BJ (cell line): ENCODE results near the gene IFIT1. TPM values are rescaled to one million over a fixed set of nuclear protein-coding genes. Genes with fewer than 3 reads are reported as not detected.

Experiments used
- CTCF ChIA-PET: fragments of 350-600 bp; formaldehyde crosslinking; extraction: SDS; loops from one replicate; lab custom pipeline; 2021; ENCODE audit warnings: antibody characterized with exemption, inconsistent platforms; lab: Yijun Ruan, JAX
- POLR2A ChIA-PET: fragments of 300-600 bp; sonication (Branson Sonifier 250); formaldehyde crosslinking; extraction: SDS; loops from one replicate; lab custom pipeline; 2021; ENCODE audit warnings: antibody characterized with exemption; lab: Charles Lee
- DNase-seq: peaks from one replicate; pipeline ENCODE4 v3.0.0-alpha.2; 2011; ENCODE audit warnings: low read depth
- H3K27me3 ChIP-seq: 2 replicates; pipeline ENCODE4 v1.6.0; 2011; ENCODE audit warnings: low read length; ENCODE audit not compliant: control insufficient read depth, insufficient read depth
- H3K36me3 ChIP-seq: 2 replicates; pipeline ENCODE4 v1.5.1; 2011; ENCODE audit warnings: low read length; ENCODE audit not compliant: control insufficient read depth, insufficient read depth
- H3K4me3 ChIP-seq: 2 replicates; pipeline ENCODE4 v1.5.1; 2011; ENCODE audit warnings: low read depth, mild to moderate bottlenecking, control low read depth, low read length
- polyA minus RNA-seq: library from RNA; depleted of rRNA, polyadenylated mRNA; stranded (reverse); fragments of >200 nt; gene quantifications from 2 replicates; pipeline ENCODE4 v1.2.3, GENCODE V29; 2011; rRNA and poly(A)+ RNA removed
- polyA plus RNA-seq: library from polyadenylated mRNA; depleted of rRNA; stranded (reverse); fragments of >200 nt; gene quantifications from 2 replicates; pipeline ENCODE4 v1.2.3, GENCODE V29; 2011; rRNA removed
- TF ChIP-seq, protein P1 (sequence below): IDR thresholded peaks from 2 replicates; pipeline ENCODE4 v1.5.1; 2011; ENCODE audit warnings: low read depth, mild to moderate bottlenecking, control low read depth, inconsistent platforms, low read length, moderate library complexity; ENCODE audit not compliant: insufficient read depth

Gene IFIT1, protein sequence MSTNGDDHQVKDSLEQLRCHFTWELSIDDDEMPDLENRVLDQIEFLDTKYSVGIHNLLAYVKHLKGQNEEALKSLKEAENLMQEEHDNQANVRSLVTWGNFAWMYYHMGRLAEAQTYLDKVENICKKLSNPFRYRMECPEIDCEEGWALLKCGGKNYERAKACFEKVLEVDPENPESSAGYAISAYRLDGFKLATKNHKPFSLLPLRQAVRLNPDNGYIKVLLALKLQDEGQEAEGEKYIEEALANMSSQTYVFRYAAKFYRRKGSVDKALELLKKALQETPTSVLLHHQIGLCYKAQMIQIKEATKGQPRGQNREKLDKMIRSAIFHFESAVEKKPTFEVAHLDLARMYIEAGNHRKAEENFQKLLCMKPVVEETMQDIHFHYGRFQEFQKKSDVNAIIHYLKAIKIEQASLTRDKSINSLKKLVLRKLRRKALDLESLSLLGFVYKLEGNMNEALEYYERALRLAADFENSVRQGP
- polyA plus RNA-seq: 25.1 and 44.9 TPM in 2 replicates
- 6.6 and 8.2 TPM in 2 replicates for polyA minus RNA-seq

DNA sequence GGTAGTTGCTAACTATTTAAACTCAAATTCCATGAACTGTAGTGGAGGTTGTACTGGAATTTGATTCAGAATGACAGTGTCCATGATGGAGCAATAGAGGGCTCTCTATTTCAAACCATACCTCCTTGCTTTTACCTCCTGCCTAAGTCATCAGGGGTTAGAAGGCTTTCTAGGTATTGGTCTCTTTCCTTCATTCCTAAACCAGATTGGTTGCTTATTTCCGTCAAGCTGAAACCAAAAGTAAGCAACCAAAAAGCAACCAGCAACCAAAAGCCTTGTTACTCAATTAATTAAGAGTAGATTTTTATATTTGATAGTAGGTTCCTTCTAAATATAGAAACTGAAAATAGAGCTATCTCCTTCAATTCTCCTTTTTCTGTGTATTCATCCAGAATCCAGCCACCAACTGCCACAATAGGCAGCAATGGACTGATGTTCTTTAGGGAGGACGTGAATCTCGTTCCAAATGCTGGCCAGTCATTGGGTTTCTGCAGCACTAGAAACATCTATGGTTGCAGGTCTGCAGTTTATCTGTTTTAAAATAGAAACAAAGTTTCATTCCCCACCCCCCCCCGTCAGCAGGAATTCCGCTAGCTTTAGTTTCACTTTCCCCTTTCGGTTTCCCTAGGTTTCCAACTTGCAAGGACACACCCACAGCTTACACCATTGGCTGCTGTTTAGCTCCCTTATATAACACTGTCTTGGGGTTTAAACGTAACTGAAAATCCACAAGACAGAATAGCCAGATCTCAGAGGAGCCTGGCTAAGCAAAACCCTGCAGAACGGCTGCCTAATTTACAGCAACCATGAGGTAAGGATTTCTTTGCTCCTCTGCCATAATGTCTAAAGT is at the start of gene IFIT1:
TSS of gene IFIT1 (plus strand) at position 717 of the 850 bp plus-strand sequence. CDS start at position 807, 90 bp downstream.
- Histone ChIP-seq H3K27me3 (no peaks in the 10 kb centered on the region), H3K4me3 (peak within 1 kb of the TSS; percentile 41), H3K36me3 (no peaks in the 10 kb centered on the region)
- POLR2A ChIA-PET: interaction anchor here (0.6 to 1.2 kb wide), 3 partner anchors 18 to 208 kb away, joined by 4 to 7 read pairs (median 6); no protein-coding TSS in a partner anchor
- TF ChIP-seq, protein P1, sequence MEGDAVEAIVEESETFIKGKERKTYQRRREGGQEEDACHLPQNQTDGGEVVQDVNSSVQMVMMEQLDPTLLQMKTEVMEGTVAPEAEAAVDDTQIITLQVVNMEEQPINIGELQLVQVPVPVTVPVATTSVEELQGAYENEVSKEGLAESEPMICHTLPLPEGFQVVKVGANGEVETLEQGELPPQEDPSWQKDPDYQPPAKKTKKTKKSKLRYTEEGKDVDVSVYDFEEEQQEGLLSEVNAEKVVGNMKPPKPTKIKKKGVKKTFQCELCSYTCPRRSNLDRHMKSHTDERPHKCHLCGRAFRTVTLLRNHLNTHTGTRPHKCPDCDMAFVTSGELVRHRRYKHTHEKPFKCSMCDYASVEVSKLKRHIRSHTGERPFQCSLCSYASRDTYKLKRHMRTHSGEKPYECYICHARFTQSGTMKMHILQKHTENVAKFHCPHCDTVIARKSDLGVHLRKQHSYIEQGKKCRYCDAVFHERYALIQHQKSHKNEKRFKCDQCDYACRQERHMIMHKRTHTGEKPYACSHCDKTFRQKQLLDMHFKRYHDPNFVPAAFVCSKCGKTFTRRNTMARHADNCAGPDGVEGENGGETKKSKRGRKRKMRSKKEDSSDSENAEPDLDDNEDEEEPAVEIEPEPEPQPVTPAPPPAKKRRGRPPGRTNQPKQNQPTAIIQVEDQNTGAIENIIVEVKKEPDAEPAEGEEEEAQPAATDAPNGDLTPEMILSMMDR: no peak
- CTCF ChIA-PET: interaction anchor here (0.6 to 1.3 kb wide), 9 partner anchors 8 to 420 kb away, joined by 3 to 5 read pairs (median 3); partner anchors contain the start of gene LIPA
- peak; percentile 71 for DNase-seq

DNA sequence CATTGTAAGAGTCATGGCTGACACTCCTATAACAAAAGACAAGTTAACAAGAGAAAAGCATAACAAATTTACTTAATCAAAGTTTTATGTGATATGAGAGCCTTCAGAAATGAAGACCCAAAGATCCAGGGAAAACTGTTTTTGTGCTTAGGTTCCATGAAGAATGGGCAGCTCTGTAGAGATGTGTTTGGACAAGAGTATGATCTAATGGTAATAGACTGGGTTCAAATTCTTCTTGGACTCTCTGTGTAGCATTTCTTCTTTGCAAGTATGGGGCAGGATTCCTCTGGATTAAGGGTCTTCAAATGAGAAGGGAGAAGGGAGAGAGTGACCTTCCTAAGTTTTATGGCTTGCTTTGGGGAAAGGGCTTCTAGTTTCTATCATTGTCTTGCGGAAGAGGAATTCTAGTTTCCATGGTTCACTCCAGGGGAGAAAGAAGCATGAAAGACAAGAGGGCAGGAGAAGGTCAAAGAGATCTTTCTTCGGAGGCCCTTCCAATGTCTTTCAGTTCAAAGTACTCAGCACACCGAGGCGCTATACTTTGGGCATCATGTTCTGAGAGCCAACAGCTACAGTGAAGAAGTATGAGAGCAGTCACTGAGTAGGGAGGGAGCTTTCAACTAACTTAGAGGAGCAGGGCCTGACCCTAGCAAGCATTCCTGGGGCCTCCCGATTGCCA is 49.2 kb upstream of the IFIT1 start:
- TF ChIP-seq, protein P1: no peak
- Histone ChIP-seq H3K4me3 (no peak overlapping the region), H3K36me3 (peaks cover 5% of the 10 kb centered on the region), H3K27me3 (no peaks in the 10 kb centered on the region)
- CTCF ChIA-PET: no interaction called here
- POLR2A ChIA-PET: no interaction called here
- DNase-seq: no peak

DNA sequence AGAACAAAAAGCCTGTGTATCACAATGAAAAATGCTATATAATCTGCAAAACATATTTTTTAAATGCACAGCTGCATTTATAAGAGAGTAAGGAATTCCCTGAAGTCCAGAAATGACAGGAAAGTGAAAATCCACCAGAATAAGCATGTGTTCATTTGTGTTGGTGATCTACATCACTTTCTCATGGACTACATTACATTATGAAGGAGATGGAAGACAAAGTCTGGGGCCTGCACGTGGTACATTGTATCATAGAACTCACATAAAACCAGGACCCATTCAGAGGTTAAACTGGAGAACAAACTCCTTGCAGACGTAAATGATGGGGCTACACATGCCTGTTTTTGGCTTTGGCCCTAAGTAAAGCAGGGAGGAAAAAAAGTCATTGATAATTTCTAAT is 48.3 kb upstream of the IFIT1 start:
- Histone ChIP-seq H3K27me3 (no peaks in the 10 kb centered on the region), H3K4me3 (no peak overlapping the region), H3K36me3 (peaks cover 5% of the 10 kb centered on the region)
- no peak for DNase-seq
- POLR2A ChIA-PET: no interaction called here
- CTCF ChIA-PET: no interaction called here
- TF ChIP-seq, protein P1: no peak

DNA sequence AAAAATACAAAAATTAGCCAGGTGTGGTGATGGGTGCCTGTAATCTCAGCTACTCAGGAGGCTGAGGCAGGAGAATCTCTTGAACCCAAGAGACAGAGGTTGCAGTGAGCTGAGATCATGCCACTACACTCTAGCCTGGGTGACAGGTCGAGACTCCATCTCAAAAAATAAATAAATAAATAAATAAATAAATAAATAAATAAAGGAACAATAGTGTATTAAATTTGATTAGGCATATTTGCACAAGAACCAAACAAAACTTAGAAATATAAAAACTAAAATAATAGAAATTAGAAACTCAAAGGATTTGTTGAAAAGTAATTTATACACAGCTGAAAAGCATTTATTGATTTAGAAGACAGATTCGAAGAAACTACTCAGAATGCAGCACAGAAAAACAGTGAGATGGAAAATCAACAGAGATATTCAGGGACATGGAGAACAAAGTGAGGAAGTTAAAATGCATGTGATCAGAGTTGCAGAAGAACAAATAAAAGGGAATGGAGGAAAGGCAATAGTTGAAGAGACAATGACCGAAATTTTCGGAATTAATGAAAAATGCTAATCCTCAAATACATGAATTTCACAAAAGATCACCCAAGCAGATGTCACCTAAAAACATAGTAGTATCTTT is 46.9 kb upstream of the IFIT1 start:
- Histone ChIP-seq H3K36me3 (no peaks in the 10 kb centered on the region), H3K4me3 (no peak overlapping the region), H3K27me3 (no peaks in the 10 kb centered on the region)
- ChIA-PET CTCF (interaction anchor here (1.6 to 2.6 kb wide), 3 partner anchors 10 to 23 kb away, joined by 4 to 9 read pairs (median 5); no protein-coding TSS in a partner anchor), POLR2A (interaction anchor here (0.7 to 1.2 kb wide), 2 partner anchors 18 kb away, joined by 3 read pairs; partner anchors contain the start of gene IFIT3)
- DNase-seq: no peak
- TF ChIP-seq, protein P1: no peak
